Stimulated activated CD8-positive, alpha-beta memory T cell treated with anti-CD3 and anti-CD28 coated beads, Interleukin-4, amount 100 ng/mL, for 4 hours (primary cell): ENCODE results near the gene PPM1G.

Experiments used
- DNase-seq, 2 donors: peaks; one replicate each; pipeline ENCODE4 v3.0.0-alpha.2; 2020; ENCODE audit warnings: low read depth in 2 of 2, low spot score in 1 of 2

Gene PPM1G

GRCh38 chr2:27416151-27416550, 6.8 kb upstream of the PPM1G start:
- DNase-seq: no peak

- no peak for DNase-seq
Observed at GRCh38 chr2:27412419-27413152, 3.2 kb upstream of the PPM1G start.

GRCh38 chr2:27408601-27409320, 630 bp downstream of the PPM1G start:
- no peak for DNase-seq

- no peak for DNase-seq
Observed at GRCh38 chr2:27407798-27408491, 1.4 kb downstream of the PPM1G start.

GRCh38 chr2:27400348-27401135, 8.8 kb downstream of the PPM1G start:
- DNase-seq: no peak

- no peak for DNase-seq
Observed at GRCh38 chr2:27398962-27399361, 10.4 kb downstream of the PPM1G start.

GRCh38 chr2:27393225-27393624, 16.2 kb downstream of the PPM1G start:
- DNase-seq: no peak

GRCh38 chr2:27390822-27391679, 18.3 kb downstream of the PPM1G start:
- no peak for DNase-seq

GRCh38 chr2:27381577-27382181, 27.7 kb downstream of the PPM1G start:
- no peak for DNase-seq

GRCh38 chr2:27380626-27381545, 28.5 kb downstream of the PPM1G start, which contains the start of gene ZNF513:
ZNF513 (minus strand) TSS chr2:27380734; CDS start chr2:27380526, 208 bp downstream.
- DNase-seq: peak; percentile 72 to 80

- DNase-seq: no peak
Observed at GRCh38 chr2:27379836-27380625, 29.4 kb downstream of the PPM1G start.

GRCh38 chr2:27379383-27379835, 30.0 kb downstream of the PPM1G start:
- no peak for DNase-seq

- no peak for DNase-seq
Observed at GRCh38 chr2:27378809-27379290, 30.5 kb downstream of the PPM1G start.

GRCh38 chr2:27378096-27378808, 31.1 kb downstream of the PPM1G start:
- DNase-seq: no peak

GRCh38 chr2:27377618-27378095, 31.7 kb downstream of the PPM1G start:
- no peak for DNase-seq

GRCh38 chr2:27376866-27377617, 32.3 kb downstream of the PPM1G start:
- DNase-seq: no peak
